ENCODE measurements around the gene SERPINA12. TPM values are rescaled to one million over a fixed set of nuclear protein-coding genes. Genes with fewer than 3 reads are reported as not detected.

The SERPINA12 gene
- total RNA-seq, 1 donor from 2014 or later: not detected

DNA sequence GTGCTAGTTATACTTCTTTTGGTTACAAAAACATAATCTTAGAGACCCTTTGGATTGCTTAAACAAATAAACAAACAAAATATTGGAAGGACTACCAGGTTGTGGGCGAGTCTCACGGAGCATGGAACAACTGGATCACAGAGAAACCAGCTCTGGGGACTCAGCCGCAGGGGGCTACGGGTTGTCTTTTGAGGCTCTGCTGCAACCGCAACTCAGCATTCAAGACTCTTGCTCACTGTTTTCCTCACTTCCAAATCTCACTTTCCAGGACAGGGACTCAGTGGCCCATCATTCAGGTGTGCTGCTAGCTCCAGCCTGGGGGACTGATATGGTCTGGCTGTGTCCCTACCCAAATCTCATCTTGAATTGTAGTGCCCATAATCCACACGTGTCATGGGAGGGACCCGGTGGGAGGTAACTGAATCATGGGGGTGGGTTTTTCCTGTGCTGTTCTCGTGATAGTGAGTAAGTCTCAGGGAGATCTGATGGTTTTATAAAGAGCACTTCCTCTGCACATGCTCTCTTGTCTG lies 37.9 kb upstream of the SERPINA12 start:
- Mint-ChIP-seq H3K27me3 (ENCODE audit: unreplicated experiment) (peaks cover 3% of the 10 kb centered on the region), H3K36me3 (ENCODE audit: unreplicated experiment) (no peaks in the 10 kb centered on the region), H3K4me3 (ENCODE audit: unreplicated experiment) (no peak overlapping the region), H3K4me1 (ENCODE audit: low read depth, unreplicated experiment) (no peaks in the 10 kb centered on the region), H3K27ac (ENCODE audit: unreplicated experiment) (no peak overlapping the region), H3K9me3 (ENCODE audit: unreplicated experiment) (no peaks in the 10 kb centered on the region)
- no peak for DNase-seq
- no peak for TF ChIP-seq CTCF (IDR thresholded peaks at IDR 0.05; ENCODE audit: partially characterized antibody, unreplicated experiment)

- Mint-ChIP-seq H3K27ac (ENCODE audit: unreplicated experiment) (no peak overlapping the region), H3K9me3 (ENCODE audit: unreplicated experiment) (no peaks in the 10 kb centered on the region), H3K27me3 (ENCODE audit: unreplicated experiment) (no peaks in the 10 kb centered on the region), H3K4me3 (ENCODE audit: unreplicated experiment) (no peak overlapping the region), H3K36me3 (ENCODE audit: unreplicated experiment) (no peaks in the 10 kb centered on the region), H3K4me1 (ENCODE audit: low read depth, unreplicated experiment) (no peaks in the 10 kb centered on the region)
- no peak for TF ChIP-seq CTCF (IDR thresholded peaks at IDR 0.05; ENCODE audit: partially characterized antibody, unreplicated experiment)
- DNase-seq: no peak
Measured at GRCh38 chr14:94545131-94545841, 36.0 kb upstream of the SERPINA12 start.

- no peaks in the 10 kb centered on the region for H3K9me3 Mint-ChIP-seq (ENCODE audit: unreplicated experiment)
- no peaks in the 10 kb centered on the region for H3K4me1 Mint-ChIP-seq (ENCODE audit: low read depth, unreplicated experiment)
- no peak overlapping the region for H3K27ac Mint-ChIP-seq (ENCODE audit: unreplicated experiment)
- H3K27me3 Mint-ChIP-seq (ENCODE audit: unreplicated experiment): no peaks in the 10 kb centered on the region
- DNase-seq: no peak
- no peak for TF ChIP-seq CTCF (IDR thresholded peaks at IDR 0.05; ENCODE audit: partially characterized antibody, unreplicated experiment)
- H3K4me3 Mint-ChIP-seq (ENCODE audit: unreplicated experiment): no peak overlapping the region
- H3K36me3 Mint-ChIP-seq (ENCODE audit: unreplicated experiment): no peaks in the 10 kb centered on the region
Measured at GRCh38 chr14:94544726-94545125, 35.5 kb upstream of the SERPINA12 start.

- no peak for TF ChIP-seq CTCF (IDR thresholded peaks at IDR 0.05; ENCODE audit: partially characterized antibody, unreplicated experiment)
- H3K4me3 Mint-ChIP-seq (ENCODE audit: unreplicated experiment): no peak overlapping the region
- no peaks in the 10 kb centered on the region for H3K36me3 Mint-ChIP-seq (ENCODE audit: unreplicated experiment)
- H3K27ac Mint-ChIP-seq (ENCODE audit: unreplicated experiment): no peak overlapping the region
- DNase-seq: no peak
- no peaks in the 10 kb centered on the region for H3K9me3 Mint-ChIP-seq (ENCODE audit: unreplicated experiment)
- no peaks in the 10 kb centered on the region for H3K4me1 Mint-ChIP-seq (ENCODE audit: low read depth, unreplicated experiment)
- no peaks in the 10 kb centered on the region for H3K27me3 Mint-ChIP-seq (ENCODE audit: unreplicated experiment)
Measured at GRCh38 chr14:94543449-94544124, 34.3 kb upstream of the SERPINA12 start.

Measured in glutamatergic neuron (in vitro differentiated cells).